ENCODE measurements around the gene PTGR2. TPM values are rescaled to one million over a fixed set of nuclear protein-coding genes. Genes with fewer than 3 reads are reported as not detected.

Gene PTGR2
- polyA plus RNA-seq, 1 donor from 2014 or later: 7.2 TPM

DNA sequence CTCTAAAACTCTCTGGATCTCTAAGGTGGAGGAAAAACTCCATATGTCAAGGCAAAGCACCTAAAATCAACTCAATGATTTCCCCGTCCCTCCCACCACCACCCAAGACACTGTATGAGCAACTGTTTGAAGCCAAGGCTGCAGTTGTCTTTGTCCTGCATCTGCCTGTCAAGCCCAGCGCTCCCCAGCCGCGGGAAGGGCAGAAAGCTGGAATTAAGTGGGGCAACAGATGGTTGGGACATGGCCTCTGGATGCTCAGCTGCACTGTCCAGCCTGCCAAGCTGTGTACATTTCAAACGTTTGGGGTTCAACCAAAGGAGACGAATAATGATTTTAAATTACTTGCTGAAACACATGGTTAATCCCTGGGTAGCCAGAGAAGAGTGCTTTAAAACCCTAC is 42.2 kb upstream of the PTGR2 start:
- H4K20me1 ChIP-seq (ENCODE audit: insufficient read depth): no peaks in the 10 kb centered on the region
- H3K27me3 ChIP-seq (ENCODE audit: insufficient read depth, low read depth, low read length): no peaks in the 10 kb centered on the region
- H3F3A ChIP-seq (ENCODE audit: insufficient read depth, low read length, poor library complexity, severe bottlenecking): no peaks in the 10 kb centered on the region
- no peak overlapping the region for H3K9ac ChIP-seq (ENCODE audit: low read length)
- H3K79me2 ChIP-seq (replicated peaks; ENCODE audit: insufficient read depth, low read length): no peaks in the 10 kb centered on the region
- H3K4me2 ChIP-seq (ENCODE audit: low read length): no peak overlapping the region
- H2AFZ ChIP-seq (ENCODE audit: low read depth, low read length): no peak overlapping the region
- TF ChIP-seq, protein P1, sequence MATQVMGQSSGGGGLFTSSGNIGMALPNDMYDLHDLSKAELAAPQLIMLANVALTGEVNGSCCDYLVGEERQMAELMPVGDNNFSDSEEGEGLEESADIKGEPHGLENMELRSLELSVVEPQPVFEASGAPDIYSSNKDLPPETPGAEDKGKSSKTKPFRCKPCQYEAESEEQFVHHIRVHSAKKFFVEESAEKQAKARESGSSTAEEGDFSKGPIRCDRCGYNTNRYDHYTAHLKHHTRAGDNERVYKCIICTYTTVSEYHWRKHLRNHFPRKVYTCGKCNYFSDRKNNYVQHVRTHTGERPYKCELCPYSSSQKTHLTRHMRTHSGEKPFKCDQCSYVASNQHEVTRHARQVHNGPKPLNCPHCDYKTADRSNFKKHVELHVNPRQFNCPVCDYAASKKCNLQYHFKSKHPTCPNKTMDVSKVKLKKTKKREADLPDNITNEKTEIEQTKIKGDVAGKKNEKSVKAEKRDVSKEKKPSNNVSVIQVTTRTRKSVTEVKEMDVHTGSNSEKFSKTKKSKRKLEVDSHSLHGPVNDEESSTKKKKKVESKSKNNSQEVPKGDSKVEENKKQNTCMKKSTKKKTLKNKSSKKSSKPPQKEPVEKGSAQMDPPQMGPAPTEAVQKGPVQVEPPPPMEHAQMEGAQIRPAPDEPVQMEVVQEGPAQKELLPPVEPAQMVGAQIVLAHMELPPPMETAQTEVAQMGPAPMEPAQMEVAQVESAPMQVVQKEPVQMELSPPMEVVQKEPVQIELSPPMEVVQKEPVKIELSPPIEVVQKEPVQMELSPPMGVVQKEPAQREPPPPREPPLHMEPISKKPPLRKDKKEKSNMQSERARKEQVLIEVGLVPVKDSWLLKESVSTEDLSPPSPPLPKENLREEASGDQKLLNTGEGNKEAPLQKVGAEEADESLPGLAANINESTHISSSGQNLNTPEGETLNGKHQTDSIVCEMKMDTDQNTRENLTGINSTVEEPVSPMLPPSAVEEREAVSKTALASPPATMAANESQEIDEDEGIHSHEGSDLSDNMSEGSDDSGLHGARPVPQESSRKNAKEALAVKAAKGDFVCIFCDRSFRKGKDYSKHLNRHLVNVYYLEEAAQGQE (IDR thresholded peaks at IDR 0.05; ENCODE audit: borderline replicate concordance): no peak
- TF ChIP-seq, protein P2, sequence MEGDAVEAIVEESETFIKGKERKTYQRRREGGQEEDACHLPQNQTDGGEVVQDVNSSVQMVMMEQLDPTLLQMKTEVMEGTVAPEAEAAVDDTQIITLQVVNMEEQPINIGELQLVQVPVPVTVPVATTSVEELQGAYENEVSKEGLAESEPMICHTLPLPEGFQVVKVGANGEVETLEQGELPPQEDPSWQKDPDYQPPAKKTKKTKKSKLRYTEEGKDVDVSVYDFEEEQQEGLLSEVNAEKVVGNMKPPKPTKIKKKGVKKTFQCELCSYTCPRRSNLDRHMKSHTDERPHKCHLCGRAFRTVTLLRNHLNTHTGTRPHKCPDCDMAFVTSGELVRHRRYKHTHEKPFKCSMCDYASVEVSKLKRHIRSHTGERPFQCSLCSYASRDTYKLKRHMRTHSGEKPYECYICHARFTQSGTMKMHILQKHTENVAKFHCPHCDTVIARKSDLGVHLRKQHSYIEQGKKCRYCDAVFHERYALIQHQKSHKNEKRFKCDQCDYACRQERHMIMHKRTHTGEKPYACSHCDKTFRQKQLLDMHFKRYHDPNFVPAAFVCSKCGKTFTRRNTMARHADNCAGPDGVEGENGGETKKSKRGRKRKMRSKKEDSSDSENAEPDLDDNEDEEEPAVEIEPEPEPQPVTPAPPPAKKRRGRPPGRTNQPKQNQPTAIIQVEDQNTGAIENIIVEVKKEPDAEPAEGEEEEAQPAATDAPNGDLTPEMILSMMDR (IDR thresholded peaks at IDR 0.05; ENCODE audit: poor library complexity, severe bottlenecking): no peak
- TF ChIP-seq TAF1 (IDR thresholded peaks at IDR 0.05; ENCODE audit: low read depth): no peak
- no peak for TF ChIP-seq SMC3 (conservative IDR thresholded peaks at IDR 0.05; ENCODE audit: poor library complexity)
- no peak for TF ChIP-seq EP300 (conservative IDR thresholded peaks at IDR 0.05; ENCODE audit: poor library complexity, severe bottlenecking)
- no peak for TF ChIP-seq RAD21 (conservative IDR thresholded peaks at IDR 0.05)
- TF ChIP-seq MXI1 (conservative IDR thresholded peaks at IDR 0.05; ENCODE audit: poor library complexity, severe bottlenecking): no peak
- TF ChIP-seq EZH2 (IDR thresholded peaks at IDR 0.05; ENCODE audit: borderline replicate concordance, insufficient read depth, low read length, poor library complexity, severe bottlenecking): no peak
- TF ChIP-seq POLR2AphosphoS5 (IDR thresholded peaks at IDR 0.05): no peak
- no peak overlapping the region for H3K27ac ChIP-seq (ENCODE audit: low read length)
- no peaks in the 10 kb centered on the region for H3K9me3 ChIP-seq (ENCODE audit: low read length)
- H3K36me3 ChIP-seq (ENCODE audit: insufficient read depth, low read length): no peaks in the 10 kb centered on the region
- no peaks in the 10 kb centered on the region for H3K9me2 ChIP-seq (ENCODE audit: insufficient read depth, low read length)
- H3K4me3 ChIP-seq (ENCODE audit: low read length): no peak overlapping the region

DNA sequence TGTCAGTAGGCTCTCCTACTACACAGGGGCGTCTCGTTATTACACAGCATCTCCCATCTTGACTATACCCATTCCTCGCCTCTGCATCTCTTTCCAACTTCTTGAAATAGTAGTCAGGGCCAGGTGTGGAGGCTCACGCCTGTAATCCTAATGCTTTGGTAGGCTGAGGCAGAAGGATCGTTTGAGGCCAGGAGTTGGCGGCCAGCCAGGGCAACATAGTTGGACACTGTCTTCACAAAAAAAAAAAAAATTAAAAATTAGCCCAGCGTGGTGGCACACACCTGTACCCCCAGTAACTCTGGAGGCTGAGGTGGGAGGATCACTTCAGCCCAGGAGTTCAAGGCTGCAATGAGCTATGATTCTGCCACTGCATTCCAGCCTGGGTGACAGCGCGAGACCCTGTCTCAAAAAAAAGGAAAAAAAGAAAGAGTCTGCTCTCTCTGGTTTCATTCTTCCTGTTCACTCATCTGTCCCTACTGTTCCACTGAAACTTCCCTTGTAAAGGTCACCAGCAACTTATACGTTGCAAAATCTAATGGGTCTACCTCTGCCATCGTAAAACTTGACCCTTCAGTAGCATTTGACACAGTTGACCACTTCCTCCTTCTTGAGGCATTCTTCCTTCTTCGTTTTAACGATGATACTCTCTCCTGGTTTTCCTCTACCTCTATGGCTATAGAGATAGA is 41.0 kb upstream of the PTGR2 start:
- no peak overlapping the region for H2AFZ ChIP-seq (ENCODE audit: low read depth, low read length)
- H3K27ac ChIP-seq (ENCODE audit: low read length): no peak overlapping the region
- H3K9me3 ChIP-seq (ENCODE audit: low read length): no peaks in the 10 kb centered on the region
- TF ChIP-seq EZH2 (IDR thresholded peaks at IDR 0.05; ENCODE audit: borderline replicate concordance, insufficient read depth, low read length, poor library complexity, severe bottlenecking): no peak
- TF ChIP-seq, protein P2 (IDR thresholded peaks at IDR 0.05; ENCODE audit: poor library complexity, severe bottlenecking): no peak
- no peak for TF ChIP-seq TAF1 (IDR thresholded peaks at IDR 0.05; ENCODE audit: low read depth)
- no peak for TF ChIP-seq EP300 (conservative IDR thresholded peaks at IDR 0.05; ENCODE audit: poor library complexity, severe bottlenecking)
- no peak for TF ChIP-seq RAD21 (conservative IDR thresholded peaks at IDR 0.05)
- TF ChIP-seq, protein P1 (IDR thresholded peaks at IDR 0.05; ENCODE audit: borderline replicate concordance): no peak
- H3K4me3 ChIP-seq (ENCODE audit: low read length): no peak overlapping the region
- H3K9ac ChIP-seq (ENCODE audit: low read length): no peak overlapping the region
- no peaks in the 10 kb centered on the region for H3F3A ChIP-seq (ENCODE audit: insufficient read depth, low read length, poor library complexity, severe bottlenecking)
- H3K79me2 ChIP-seq (replicated peaks; ENCODE audit: insufficient read depth, low read length): no peaks in the 10 kb centered on the region
- H4K20me1 ChIP-seq (ENCODE audit: insufficient read depth): no peaks in the 10 kb centered on the region
- no peak overlapping the region for H3K4me2 ChIP-seq (ENCODE audit: low read length)
- H3K36me3 ChIP-seq (ENCODE audit: insufficient read depth, low read length): no peaks in the 10 kb centered on the region
- H3K27me3 ChIP-seq (ENCODE audit: insufficient read depth, low read depth, low read length): no peaks in the 10 kb centered on the region
- H3K9me2 ChIP-seq (ENCODE audit: insufficient read depth, low read length): no peaks in the 10 kb centered on the region

All from neural cell (in vitro differentiated cells).